ENCODE measurements around the gene ANO6.

DNA sequence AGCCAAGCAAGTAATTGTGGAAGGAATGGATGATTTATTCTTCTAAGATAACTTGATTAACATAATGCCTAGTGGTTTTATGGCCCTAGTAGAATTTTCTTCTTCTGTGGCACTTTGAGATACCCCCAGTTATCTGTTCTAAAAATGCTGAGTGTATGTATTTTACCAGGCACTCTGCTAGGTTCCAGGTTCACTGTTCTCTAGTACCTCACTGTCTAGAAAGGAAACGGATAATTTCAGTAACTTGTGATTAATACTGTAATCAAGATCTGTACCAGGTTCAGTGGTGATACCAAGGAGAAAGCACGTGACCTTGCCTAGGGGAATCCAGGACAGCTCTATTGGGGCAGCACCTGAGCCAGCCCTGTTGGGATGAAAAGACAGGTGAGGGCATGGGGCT, 8.0 kb downstream of the ANO6 start:
- TF ChIP-seq CTCF (IDR thresholded peaks at IDR 0.05) (no peak), EZH2 (IDR thresholded peaks at IDR 0.05) (no peak)

Data from neural progenitor cell (in vitro differentiated cells).